Neuronal stem cell (in vitro differentiated cells): Measurements from ENCODE around the gene IGSF6.
"Not testable (repeated sequence)": the region's sequence is repeated elsewhere in the genome, so short reads cannot be mapped to it uniquely, and the experiment has no call there.

Source experiments
- DNase-seq: peaks from one replicate; pipeline ENCODE4 v3.0.0-alpha.2; 2013; ENCODE audit warnings: low spot score
- H2AFZ ChIP-seq: one replicate; pipeline ENCODE4 v1.6.1; 2013; ENCODE audit warnings: mild to moderate bottlenecking, low read length, inconsistent platforms
- H2AK5ac ChIP-seq: 2 replicates; pipeline ENCODE4 v1.6.1; 2013; ENCODE audit warnings: low read depth, mild to moderate bottlenecking, inconsistent platforms, low read length, moderate library complexity, mixed read lengths
- H2BK120ac ChIP-seq: 2 replicates; pipeline ENCODE4 v1.6.1; 2013; ENCODE audit warnings: low read depth, mild to moderate bottlenecking, inconsistent platforms, low read length, moderate library complexity, mixed read lengths
- H2BK12ac ChIP-seq: one replicate; pipeline ENCODE4 v1.6.1; 2013; ENCODE audit warnings: low read length, inconsistent platforms
- H2BK15ac ChIP-seq: 2 replicates; pipeline ENCODE4 v1.6.1; 2013; ENCODE audit warnings: mild to moderate bottlenecking, low read length, inconsistent platforms, mixed read lengths
- H2BK5ac ChIP-seq: one replicate; pipeline ENCODE4 v1.6.1; 2013; ENCODE audit warnings: inconsistent platforms, mild to moderate bottlenecking, low read length, moderate library complexity
- H3K14ac ChIP-seq: one replicate; pipeline ENCODE4 v1.6.1; 2013; ENCODE audit warnings: low read length, inconsistent platforms
- H3K18ac ChIP-seq: 2 replicates; pipeline ENCODE4 v1.6.1; 2013; ENCODE audit warnings: low read length, inconsistent platforms
- H3K23ac ChIP-seq: 2 replicates; pipeline ENCODE4 v1.6.1; 2013; ENCODE audit warnings: low read depth, mild to moderate bottlenecking, mixed read lengths, low read length, inconsistent platforms; ENCODE audit not compliant: poor library complexity
- H3K27ac ChIP-seq: replicated peaks from 3 replicates; pipeline ENCODE4 v1.5.1; 2013; ENCODE audit warnings: low read length, inconsistent platforms
- H3K27me3 ChIP-seq, 3 experiments: 2 replicates each; pipeline ENCODE4 v1.6.1; 2013; ENCODE audit warnings: low read length in 3 of 3, mild to moderate bottlenecking in 2 of 3, inconsistent platforms in 1 of 3, low read depth in 1 of 3, mixed read lengths in 1 of 3, moderate library complexity in 1 of 3; ENCODE audit not compliant: control insufficient read depth in 3 of 3, insufficient read depth in 3 of 3
- H3K36me3 ChIP-seq, 2 donors: replicated peaks in 1 of 2; 2 replicates each; pipeline ENCODE4 v1.6.1; 2013; ENCODE audit warnings: low read length in 2 of 2; ENCODE audit not compliant: control insufficient read depth in 2 of 2, insufficient read depth in 2 of 2
- H3K4ac ChIP-seq: 2 replicates; pipeline ENCODE4 v1.6.1; 2013; ENCODE audit warnings: inconsistent platforms, mild to moderate bottlenecking, low read length, moderate library complexity
- H3K4me1 ChIP-seq, 2 donors: 1 replicate in 1 of 2; 2 replicates in 1 of 2; pipeline ENCODE4 v1.6.1; 2013; ENCODE audit warnings: low read length in 2 of 2, low read depth in 1 of 2; ENCODE audit not compliant: control insufficient read depth in 2 of 2, insufficient read depth in 1 of 2
- H3K4me2 ChIP-seq: one replicate; pipeline ENCODE4 v1.6.1; 2013; ENCODE audit warnings: mild to moderate bottlenecking, low read length, inconsistent platforms; ENCODE audit not compliant: insufficient read depth, poor library complexity, severe bottlenecking
- H3K4me3 ChIP-seq, 2 donors: 2 replicates each; pipeline ENCODE4 v1.5.1; 2013; ENCODE audit warnings: low read length in 2 of 2, mild to moderate bottlenecking in 2 of 2, inconsistent platforms in 1 of 2, moderate library complexity in 1 of 2
- H3K79me1 ChIP-seq: one replicate; pipeline ENCODE4 v1.6.1; 2013; ENCODE audit warnings: low read depth, mild to moderate bottlenecking, inconsistent platforms, low read length, moderate library complexity
- H3K9ac ChIP-seq: one replicate; pipeline ENCODE4 v1.6.1; 2013; ENCODE audit warnings: mild to moderate bottlenecking, low read depth, low read length, inconsistent platforms; ENCODE audit not compliant: poor library complexity
- H3K9me3 ChIP-seq, 2 donors: replicated peaks in 1 of 2; 2 replicates each; pipeline versions ENCODE3 to v1.6.1; 2013; ENCODE audit warnings: low read length in 2 of 2, mild to moderate bottlenecking in 2 of 2, inconsistent platforms in 1 of 2, low read depth in 1 of 2, mixed read lengths in 1 of 2, moderate library complexity in 1 of 2; ENCODE audit not compliant: control insufficient read depth in 2 of 2, insufficient read depth in 1 of 2
- H4K8ac ChIP-seq: one replicate; pipeline ENCODE4 v1.6.1; 2013; ENCODE audit warnings: low read depth, mild to moderate bottlenecking, inconsistent platforms, low read length, moderate library complexity
- H4K91ac ChIP-seq: one replicate; pipeline ENCODE4 v1.6.1; 2013; ENCODE audit warnings: low read length, low read depth, mild to moderate bottlenecking, inconsistent platforms; ENCODE audit not compliant: poor library complexity
- WGBS, 2 donors: extraction: QIAGEN DNeasy Blood & Tissue Kit; methylation state at CpG; one replicate each; pipeline ENCODE4 v1.1.7; 2013; ENCODE audit warnings: missing lambda C conversion rate in 2 of 2, mixed read lengths in 1 of 2; ENCODE audit not compliant: insufficient read length in 2 of 2, insufficient replicate concordance in 1 of 2; ENCODE audit errors: extremely low coverage in 2 of 2; 5-methylcytosine and 5-hydroxymethylcytosine counted together

Gene IGSF6

GRCh38 chr16:21630866-21631265, 21.5 kb downstream of the IGSF6 start:
- H3K4ac ChIP-seq, H3K27ac ChIP-seq, H3K4me3 ChIP-seq, H2BK15ac ChIP-seq, H3K4me1 ChIP-seq, H2BK120ac ChIP-seq, H4K91ac ChIP-seq, H3K23ac ChIP-seq, H2AFZ ChIP-seq, H3K9ac ChIP-seq, H2BK5ac ChIP-seq, H3K79me1 ChIP-seq, H4K8ac ChIP-seq, H3K14ac ChIP-seq, H2BK12ac ChIP-seq, H3K27me3 ChIP-seq, H2AK5ac ChIP-seq, DNase-seq, H3K9me3 ChIP-seq, H3K4me2 ChIP-seq, H3K18ac ChIP-seq: not testable (repeated sequence)
- WGBS, 2 donors, result no CpG with 5 or more reads among the region's 6 CpGs
- H3K36me3 ChIP-seq, result peaks cover 21 to 68% of the 10 kb centered on the region in 2 donors

DNA sequence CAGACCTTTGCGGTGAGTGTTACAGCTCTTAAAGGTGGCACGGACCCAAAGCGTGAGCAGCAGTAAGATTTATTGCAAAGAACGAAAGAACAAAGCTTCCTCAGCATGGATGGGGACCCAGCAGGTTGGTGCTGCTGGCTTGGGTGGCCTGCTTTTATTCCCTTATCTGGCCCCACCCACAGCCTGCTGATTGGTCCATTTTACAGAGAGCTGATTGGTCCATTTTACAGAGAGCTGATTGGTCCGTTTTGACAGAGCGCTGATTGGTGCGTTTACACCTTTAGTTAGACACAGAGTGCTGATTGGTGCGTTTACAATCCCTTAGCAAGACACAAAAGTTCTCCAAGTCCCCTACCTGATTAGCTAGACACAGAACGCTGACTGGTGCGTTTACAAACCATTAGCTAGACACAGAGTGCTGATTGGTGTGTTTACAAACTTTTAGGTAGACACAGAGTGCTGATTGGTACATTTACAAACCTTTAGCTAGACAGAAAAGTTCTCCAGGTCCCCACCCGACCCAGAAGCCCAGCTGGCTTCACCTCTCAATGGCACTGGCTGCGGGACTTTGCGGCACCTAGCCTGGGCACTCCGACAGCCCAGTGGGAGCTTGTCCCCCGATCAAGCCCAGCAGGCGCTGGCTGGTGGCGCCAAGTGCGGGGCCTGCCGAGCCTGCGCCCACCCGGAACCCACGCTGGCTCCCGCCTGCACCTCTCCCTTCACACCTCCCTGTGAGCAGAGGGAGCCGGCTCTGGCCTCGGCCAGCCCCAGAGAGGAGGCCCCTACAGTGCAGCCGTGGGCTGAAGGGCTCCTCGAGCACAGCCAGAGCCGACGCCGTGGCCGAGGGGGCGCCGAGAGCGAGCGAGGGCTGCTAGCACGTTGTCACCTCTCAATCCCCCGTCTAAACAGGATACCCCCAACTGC, 22.5 kb downstream of the IGSF6 start:
- H3K23ac ChIP-seq, result peak overlapping the region; percentile 85
- not testable (repeated sequence) for H2AK5ac ChIP-seq, H3K9me3 ChIP-seq, H3K27ac ChIP-seq, H2BK15ac ChIP-seq, H3K18ac ChIP-seq, DNase-seq, H3K4me1 ChIP-seq, H2AFZ ChIP-seq, H4K91ac ChIP-seq, H3K4me2 ChIP-seq, H4K8ac ChIP-seq, H3K27me3 ChIP-seq, H3K79me1 ChIP-seq, H3K9ac ChIP-seq, H2BK120ac ChIP-seq, H3K4me3 ChIP-seq, H3K4ac ChIP-seq, H2BK5ac ChIP-seq, H2BK12ac ChIP-seq
- H3K36me3 ChIP-seq, result peaks cover 22 to 70% of the 10 kb centered on the region in 2 donors
- H3K14ac ChIP-seq, result peak overlapping the region; percentile 71
- no CpG with 5 or more reads among the region's 37 CpGs for WGBS, 2 donors

DNA sequence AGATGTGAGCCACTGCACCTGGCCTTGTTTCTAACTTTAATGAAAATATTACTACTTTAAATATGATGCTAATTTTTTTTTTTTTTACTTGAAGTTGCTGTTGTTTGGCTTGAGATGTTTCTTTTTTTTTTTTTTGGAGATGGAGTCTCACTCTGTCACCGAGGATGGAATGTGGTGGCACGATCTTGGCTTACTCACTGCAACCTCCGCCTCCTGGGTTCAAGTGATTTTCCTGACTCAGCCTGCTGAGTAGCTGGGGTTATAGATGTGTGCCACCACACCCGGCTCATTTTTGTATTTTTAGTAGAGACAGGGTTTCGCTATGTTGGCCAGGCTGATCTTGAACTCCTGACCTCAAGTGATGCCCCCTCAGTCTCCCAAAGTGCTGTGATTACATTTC, 23.6 kb downstream of the IGSF6 start:
- H3K18ac ChIP-seq, result no peak overlapping the region
- no peak overlapping the region for H3K23ac ChIP-seq
- H2AK5ac ChIP-seq, result no peak overlapping the region
- no peak overlapping the region for H3K4me3 ChIP-seq
- H3K79me1 ChIP-seq, result peaks cover 1% of the 10 kb centered on the region
- no peak overlapping the region for H2BK120ac ChIP-seq
- H3K4ac ChIP-seq, result no peak overlapping the region
- H3K27ac ChIP-seq, result no peak overlapping the region
- no peak overlapping the region for H2BK12ac ChIP-seq
- no peak overlapping the region for H3K4me2 ChIP-seq
- no peaks in the 10 kb centered on the region for H3K27me3 ChIP-seq
- H2AFZ ChIP-seq, result no peak overlapping the region
- no peak overlapping the region for H3K9ac ChIP-seq
- WGBS, 2 donors, result no CpG with 5 or more reads among the region's 5 CpGs
- H2BK15ac ChIP-seq, result no peak overlapping the region
- H3K36me3 ChIP-seq, result peaks cover 23 to 70% of the 10 kb centered on the region in 2 donors
- H4K91ac ChIP-seq, result no peak overlapping the region
- peaks cover 0 to 9% of the 10 kb centered on the region in 2 donors for H3K9me3 ChIP-seq
- no peak overlapping the region for H3K14ac ChIP-seq
- H2BK5ac ChIP-seq, result no peak overlapping the region
- no peak for DNase-seq
- H4K8ac ChIP-seq, result no peak overlapping the region
- no peaks in the 10 kb centered on the region for H3K4me1 ChIP-seq

DNA sequence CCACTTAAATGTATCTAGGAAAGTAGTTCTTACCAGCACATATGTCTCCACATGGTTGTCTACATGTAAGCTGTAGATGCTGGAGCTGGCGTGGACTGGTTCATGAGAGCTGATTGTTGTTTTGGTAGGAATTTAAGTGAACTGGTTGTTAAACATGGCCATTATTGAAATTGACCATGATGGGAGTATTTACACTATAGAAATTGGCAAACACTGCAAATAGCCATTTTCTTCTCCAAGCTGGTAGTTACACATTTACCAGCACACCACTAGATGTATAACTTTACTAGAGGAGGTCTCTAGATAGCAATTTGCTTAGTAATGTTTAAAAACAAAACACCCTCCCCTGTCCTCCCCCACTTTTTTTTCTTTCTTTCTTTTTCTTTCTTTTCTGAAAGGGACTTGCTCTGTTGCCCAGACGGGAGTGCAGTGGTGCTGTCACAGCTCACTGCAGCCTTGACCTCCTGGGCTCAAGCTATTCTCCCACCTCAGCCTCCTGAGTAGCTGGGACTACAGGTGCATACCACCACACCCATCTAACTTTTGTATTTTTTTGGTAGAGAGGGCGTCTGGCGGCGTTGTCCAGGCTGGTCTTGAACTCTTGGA, 24.2 kb downstream of the IGSF6 start:
- no peak overlapping the region for H2AFZ ChIP-seq
- no peak overlapping the region for H2BK12ac ChIP-seq
- H4K8ac ChIP-seq, result no peak overlapping the region
- H2AK5ac ChIP-seq, result no peak overlapping the region
- H3K9ac ChIP-seq, result no peak overlapping the region
- no peak overlapping the region for H3K14ac ChIP-seq
- H2BK5ac ChIP-seq, result no peak overlapping the region
- H3K36me3 ChIP-seq, result peaks cover 23 to 70% of the 10 kb centered on the region in 2 donors
- no peaks in the 10 kb centered on the region for H3K4me1 ChIP-seq
- no peak overlapping the region for H2BK120ac ChIP-seq
- H3K18ac ChIP-seq, result no peak overlapping the region
- H2BK15ac ChIP-seq, result no peak overlapping the region
- no peak overlapping the region for H3K27ac ChIP-seq
- no CpG with 5 or more reads among the region's 5 CpGs for WGBS, 2 donors
- no peak for DNase-seq
- no peak overlapping the region for H3K4ac ChIP-seq
- H3K4me3 ChIP-seq, result no peak overlapping the region
- H3K27me3 ChIP-seq, result no peaks in the 10 kb centered on the region
- H3K23ac ChIP-seq, result no peak overlapping the region
- H3K4me2 ChIP-seq, result no peak overlapping the region
- peaks cover 1% of the 10 kb centered on the region for H3K79me1 ChIP-seq
- no peak overlapping the region for H4K91ac ChIP-seq
- peaks cover 0 to 9% of the 10 kb centered on the region in 2 donors for H3K9me3 ChIP-seq
